Trophoblast cell (in vitro differentiated cells and primary cell): Measurements from ENCODE around the gene CCL17.
"Not testable (repeated sequence)": the region's sequence is repeated elsewhere in the genome, so short reads cannot be mapped to it uniquely, and the experiment has no call there.

Experiments used
- DNase-seq, 2 donors: peaks; one replicate each; pipeline ENCODE4 v3.0.0-alpha.2; 2016
- H2AFZ ChIP-seq: 2 replicates; pipeline ENCODE4 v1.6.1; 2013; ENCODE audit warnings: low read length, moderate library complexity, mild to moderate bottlenecking; ENCODE audit not compliant: insufficient read depth, poor library complexity
- H2AK5ac ChIP-seq: 2 replicates; pipeline ENCODE4 v1.6.1; 2013; ENCODE audit warnings: mild to moderate bottlenecking, low read length
- H2BK120ac ChIP-seq: 2 replicates; pipeline ENCODE4 v1.6.1; 2013; ENCODE audit warnings: low read length, mild to moderate bottlenecking, moderate library complexity; ENCODE audit not compliant: insufficient read depth, poor library complexity
- H2BK12ac ChIP-seq: 2 replicates; pipeline ENCODE4 v1.6.1; 2013; ENCODE audit warnings: mild to moderate bottlenecking, low read length, moderate library complexity
- H2BK5ac ChIP-seq: 2 replicates; pipeline ENCODE4 v1.6.1; 2013; ENCODE audit warnings: low read length, low read depth, moderate library complexity, mild to moderate bottlenecking; ENCODE audit not compliant: poor library complexity
- H3K14ac ChIP-seq: 2 replicates; pipeline ENCODE4 v1.6.1; 2013; ENCODE audit warnings: mild to moderate bottlenecking, low read length
- H3K18ac ChIP-seq: 2 replicates; pipeline ENCODE4 v1.6.1; 2013; ENCODE audit warnings: mild to moderate bottlenecking, low read length
- H3K23ac ChIP-seq: 2 replicates; pipeline ENCODE4 v1.6.1; 2013; ENCODE audit warnings: low read length
- H3K27ac ChIP-seq: 2 replicates; pipeline ENCODE4 v1.5.1; 2013; ENCODE audit warnings: low read depth, mild to moderate bottlenecking, inconsistent platforms, low read length, moderate library complexity
- H3K27me3 ChIP-seq: 2 replicates; pipeline ENCODE4 v1.6.1; 2013; ENCODE audit warnings: inconsistent platforms, mild to moderate bottlenecking, low read length, moderate library complexity; ENCODE audit not compliant: insufficient read depth
- H3K36me3 ChIP-seq, 2 experiments: 1 replicate in 1 of 2; 2 replicates in 1 of 2; pipeline ENCODE4 v1.6.1; 2013; ENCODE audit warnings: low read length in 2 of 2, mild to moderate bottlenecking in 2 of 2, moderate library complexity in 1 of 2; ENCODE audit not compliant: insufficient read depth in 2 of 2, control insufficient read depth in 1 of 2
- H3K4ac ChIP-seq: 2 replicates; pipeline ENCODE4 v1.6.1; 2013; ENCODE audit warnings: low read depth, mild to moderate bottlenecking, low read length, moderate library complexity
- H3K4me1 ChIP-seq, 2 experiments: 1 replicate in 1 of 2; 2 replicates in 1 of 2; pipeline ENCODE4 v1.6.1; 2013; ENCODE audit warnings: low read length in 2 of 2, mild to moderate bottlenecking in 2 of 2, moderate library complexity in 1 of 2; ENCODE audit not compliant: insufficient read depth in 2 of 2, control insufficient read depth in 1 of 2
- H3K4me2 ChIP-seq: 2 replicates; pipeline ENCODE4 v1.6.1; 2013; ENCODE audit warnings: inconsistent platforms, mild to moderate bottlenecking, low read length, moderate library complexity
- H3K4me3 ChIP-seq: 2 replicates; pipeline ENCODE4 v1.5.1; 2013; ENCODE audit warnings: mild to moderate bottlenecking, low read depth, low read length, inconsistent platforms
- H3K79me1 ChIP-seq: one replicate; pipeline ENCODE4 v1.6.1; 2013; ENCODE audit warnings: low read length
- H3K79me2 ChIP-seq: 2 replicates; pipeline ENCODE4 v1.6.1; 2013; ENCODE audit warnings: low read length, mild to moderate bottlenecking; ENCODE audit not compliant: control insufficient read depth, insufficient read depth, poor library complexity
- H3K9ac ChIP-seq: 2 replicates; pipeline ENCODE4 v1.6.1; 2013; ENCODE audit warnings: mild to moderate bottlenecking, low read length
- H3K9me3 ChIP-seq: 2 replicates; pipeline ENCODE4 v1.6.1; 2013; ENCODE audit warnings: low read depth, mild to moderate bottlenecking, control low read depth, inconsistent platforms, low read length; ENCODE audit not compliant: insufficient read depth
- H4K12ac ChIP-seq: 2 replicates; pipeline ENCODE4 v1.6.1; 2013; ENCODE audit warnings: low read depth, mild to moderate bottlenecking, low read length, moderate library complexity
- H4K8ac ChIP-seq: 2 replicates; pipeline ENCODE4 v1.6.1; 2013; ENCODE audit warnings: low read depth, mild to moderate bottlenecking, low read length, moderate library complexity
- H4K91ac ChIP-seq: one replicate; pipeline ENCODE4 v1.6.1; 2013; ENCODE audit warnings: low read depth, mild to moderate bottlenecking, low read length, moderate library complexity
- WGBS: extraction: QIAGEN DNeasy Blood & Tissue Kit; methylation state at CpG from one replicate; pipeline ENCODE4 v1.1.7; 2013; ENCODE audit warnings: missing lambda C conversion rate; ENCODE audit not compliant: insufficient read length, insufficient coverage; ENCODE audit errors: extremely low coverage; 5-methylcytosine and 5-hydroxymethylcytosine counted together

The CCL17 gene

GRCh38 chr16:57396786-57397185 is 7.8 kb upstream of the CCL17 start:
- no peak overlapping the region for H3K4me3 ChIP-seq
- H4K8ac ChIP-seq: no peak overlapping the region
- H2BK12ac ChIP-seq: no peak overlapping the region
- WGBS: no CpG with 5 or more reads among the region's 4 CpGs
- H3K23ac ChIP-seq: no peak overlapping the region
- H3K4me2 ChIP-seq: no peak overlapping the region
- no peak overlapping the region for H2AK5ac ChIP-seq
- no peaks in the 10 kb centered on the region for H3K27me3 ChIP-seq
- H3K79me1 ChIP-seq: no peaks in the 10 kb centered on the region
- H2AFZ ChIP-seq: no peak overlapping the region
- H3K18ac ChIP-seq: no peak overlapping the region
- no peak overlapping the region for H2BK120ac ChIP-seq
- no peaks in the 10 kb centered on the region for H3K79me2 ChIP-seq
- H3K4ac ChIP-seq: no peak overlapping the region
- H3K9ac ChIP-seq: no peak overlapping the region
- no peak overlapping the region for H4K91ac ChIP-seq
- H4K12ac ChIP-seq: no peak overlapping the region
- H3K4me1 ChIP-seq: no peaks in the 10 kb centered on the region
- H3K36me3 ChIP-seq: no peaks in the 10 kb centered on the region
- no peak overlapping the region for H2BK5ac ChIP-seq
- DNase-seq: no peak
- no peak overlapping the region for H3K14ac ChIP-seq
- no peaks in the 10 kb centered on the region for H3K9me3 ChIP-seq
- no peak overlapping the region for H3K27ac ChIP-seq

- not testable (repeated sequence) for H4K91ac ChIP-seq, H3K14ac ChIP-seq, H3K4me1 ChIP-seq, DNase-seq, H2BK5ac ChIP-seq, H2AK5ac ChIP-seq, H3K79me1 ChIP-seq, H4K12ac ChIP-seq, H3K4ac ChIP-seq, H4K8ac ChIP-seq, H2BK120ac ChIP-seq, H2BK12ac ChIP-seq, H3K23ac ChIP-seq, H3K9ac ChIP-seq, H3K27ac ChIP-seq, H3K27me3 ChIP-seq, H3K9me3 ChIP-seq, H3K79me2 ChIP-seq, H3K36me3 ChIP-seq, H3K4me2 ChIP-seq, H3K4me3 ChIP-seq, H3K18ac ChIP-seq, H2AFZ ChIP-seq
- WGBS: no CpG with 5 or more reads among the region's 4 CpGs
These were observed 7.1 kb upstream of the CCL17 start for GRCh38 chr16:57397493-57397892.

- Histone ChIP-seq H3K4me2 (no peak overlapping the region), H4K8ac (no peak overlapping the region), H2BK12ac (no peak overlapping the region), H3K27me3 (no peaks in the 10 kb centered on the region), H3K79me2 (no peaks in the 10 kb centered on the region), H3K36me3 (no peaks in the 10 kb centered on the region), H4K91ac (no peak overlapping the region), H3K4me3 (no peak overlapping the region), H3K27ac (no peak overlapping the region), H2AFZ (no peak overlapping the region), H3K9ac (no peak overlapping the region), H4K12ac (no peak overlapping the region), H3K4me1 (no peaks in the 10 kb centered on the region), H2AK5ac (no peak overlapping the region), H3K9me3 (no peaks in the 10 kb centered on the region), H3K14ac (no peak overlapping the region), H3K18ac (no peak overlapping the region), H2BK120ac (no peak overlapping the region), H2BK5ac (no peak overlapping the region), H3K79me1 (no peaks in the 10 kb centered on the region), H3K23ac (no peak overlapping the region), H3K4ac (no peak overlapping the region)
- no CpG with 5 or more reads among the region's 7 CpGs for WGBS
- no peak for DNase-seq
These were observed 2.5 kb upstream of the CCL17 start for GRCh38 chr16:57401943-57402640.

- Histone ChIP-seq H2BK120ac (no peak overlapping the region), H3K18ac (no peak overlapping the region), H2BK12ac (no peak overlapping the region), H2BK5ac (no peak overlapping the region), H3K79me1 (no peaks in the 10 kb centered on the region), H3K79me2 (no peaks in the 10 kb centered on the region), H4K8ac (no peak overlapping the region), H3K9me3 (no peaks in the 10 kb centered on the region), H3K27me3 (no peaks in the 10 kb centered on the region), H3K4me3 (no peak overlapping the region), H3K14ac (no peak overlapping the region), H3K27ac (no peak overlapping the region), H3K23ac (no peak overlapping the region), H2AK5ac (no peak overlapping the region), H3K4me1 (peaks cover 0 to 2% of the 10 kb centered on the region in 2 experiments), H3K4ac (no peak overlapping the region), H3K9ac (no peak overlapping the region), H3K36me3 (no peaks in the 10 kb centered on the region), H2AFZ (no peak overlapping the region), H3K4me2 (no peak overlapping the region), H4K12ac (no peak overlapping the region), H4K91ac (no peak overlapping the region)
- WGBS: no CpG with 5 or more reads among the region's 3 CpGs
- no peak for DNase-seq
These were observed 530 bp downstream of the CCL17 start for GRCh38 chr16:57405097-57405496.
